Loucy (cell line): ENCODE data around the gene LIN37.

ENCODE experiments used
- H2AFZ ChIP-seq: fragments of 200-600 bp; sonication (generic); 2 replicates; pipeline ENCODE4 v1.6.0; 2016; ENCODE audit warnings: antibody characterized with exemption, mild to moderate bottlenecking, low read length, moderate library complexity
- H3F3A ChIP-seq: fragments of 200-600 bp; 2 replicates; pipeline ENCODE4 v1.6.0; 2016; ENCODE audit warnings: antibody characterized with exemption, low read depth, mild to moderate bottlenecking
- H3K27me3 ChIP-seq: fragments of 200-600 bp; sonication (generic); 2 replicates; pipeline ENCODE4 v1.6.1; 2014; ENCODE audit warnings: low read length, mild to moderate bottlenecking; ENCODE audit not compliant: insufficient read depth, poor library complexity, severe bottlenecking
- H3K36me3 ChIP-seq: fragments of 200-600 bp; sonication (generic); 2 replicates; pipeline ENCODE4 v1.6.1; 2016; ENCODE audit warnings: low read length; ENCODE audit not compliant: insufficient read depth
- H3K4me1 ChIP-seq: fragments of 200-600 bp; sonication (generic); 2 replicates; pipeline ENCODE4 v1.5.1; 2014; ENCODE audit warnings: low read length, mild to moderate bottlenecking; ENCODE audit not compliant: insufficient read depth, poor library complexity, severe bottlenecking
- H3K4me2 ChIP-seq: fragments of 200-600 bp; sonication (generic); 2 replicates; pipeline ENCODE4 v1.6.0; 2014; ENCODE audit warnings: antibody characterized with exemption, low read length, low read depth, mild to moderate bottlenecking; ENCODE audit not compliant: poor library complexity, severe bottlenecking
- H3K4me3 ChIP-seq: fragments of 200-600 bp; sonication (generic); 2 replicates; pipeline ENCODE4 v1.5.1; 2014; ENCODE audit warnings: low read length, mild to moderate bottlenecking, mixed read lengths; ENCODE audit not compliant: poor library complexity, severe bottlenecking
- H3K79me2 ChIP-seq: fragments of 200-600 bp; sonication (generic); 2 replicates; pipeline ENCODE4 v1.6.1; 2014; ENCODE audit warnings: low read length; ENCODE audit not compliant: insufficient read depth
- H3K9ac ChIP-seq: fragments of 200-600 bp; sonication (generic); 2 replicates; pipeline ENCODE4 v1.6.0; 2014; ENCODE audit warnings: mild to moderate bottlenecking, low read depth, low read length, moderate library complexity; ENCODE audit not compliant: poor library complexity, severe bottlenecking
- H3K9me2 ChIP-seq: fragments of 200-600 bp; sonication (generic); replicated peaks from 2 replicates; pipeline ENCODE4 v1.6.1; 2016; ENCODE audit warnings: low read depth, low read length, mixed read lengths
- H3K9me3 ChIP-seq: fragments of 200-600 bp; sonication (generic); 2 replicates; pipeline ENCODE4 v1.6.1; 2014; ENCODE audit warnings: mild to moderate bottlenecking, antibody characterized with exemption, low read length, low read depth; ENCODE audit not compliant: insufficient read depth
- H4K20me1 ChIP-seq: fragments of 200-600 bp; sonication (generic); 2 replicates; pipeline ENCODE4 v1.6.0; 2014; ENCODE audit warnings: antibody characterized with exemption, low read length, mild to moderate bottlenecking; ENCODE audit not compliant: insufficient read depth, poor library complexity, severe bottlenecking
- EZH2phosphoT487 ChIP-seq: fragments of 200-600 bp; IDR thresholded peaks from 2 replicates; pipeline ENCODE4 v1.6.1; 2018; ENCODE audit warnings: antibody characterized with exemption, mild to moderate bottlenecking, moderate library complexity, borderline replicate concordance
- TF ChIP-seq, protein P1 (sequence below): fragments of 200-600 bp; sonication (generic); conservative IDR thresholded peaks from 2 replicates; pipeline ENCODE4 v1.5.1; 2014; ENCODE audit warnings: mild to moderate bottlenecking, antibody characterized with exemption, low read length

Gene LIN37

DNA sequence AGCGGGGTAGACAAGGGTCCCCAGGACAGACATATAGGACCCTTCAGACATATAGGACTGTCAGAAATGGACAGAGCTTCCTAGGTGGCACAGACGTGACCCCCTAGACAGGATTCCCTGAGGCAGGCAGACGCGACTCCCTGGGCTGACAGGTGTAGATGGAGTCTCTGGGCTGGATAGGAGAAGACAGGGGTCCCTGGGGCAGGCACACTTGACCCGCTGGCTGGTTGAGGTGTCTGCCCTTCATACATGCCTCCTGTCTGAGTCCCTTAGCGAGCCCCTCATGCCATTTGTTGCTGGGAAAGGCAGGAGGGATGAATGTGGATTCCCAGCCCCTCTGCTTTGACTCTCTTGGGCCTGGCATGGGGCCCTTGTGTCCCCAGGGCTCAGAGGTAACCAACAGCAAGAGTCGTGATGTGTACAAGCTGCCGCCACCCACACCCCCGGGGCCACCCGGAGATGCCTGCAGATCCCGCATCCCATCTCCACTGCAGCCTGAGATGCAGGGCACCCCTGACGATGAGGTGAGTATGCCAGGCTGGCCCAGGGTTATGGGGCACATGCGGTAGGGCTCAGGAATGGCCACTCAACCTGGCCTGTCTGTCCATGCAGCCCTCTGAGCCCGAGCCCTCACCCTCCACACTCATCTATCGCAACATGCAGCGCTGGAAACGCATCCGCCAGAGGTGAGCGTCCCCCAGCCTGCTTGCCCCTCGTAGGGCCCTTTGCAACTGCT, 5.4 kb downstream of the LIN37 start:
- Histone ChIP-seq H3K4me2 (no peak overlapping the region), H3K27me3 (no peaks in the 10 kb centered on the region), H3K4me3 (no peak overlapping the region), H3K4me1 (peaks cover 15% of the 10 kb centered on the region), H3K9ac (no peak overlapping the region), H3K79me2 (peaks cover 11% of the 10 kb centered on the region; the same call in 1 of the 2 replicates), H2AFZ (no peak overlapping the region), H4K20me1 (no peaks in the 10 kb centered on the region), H3K9me2 (no peaks in the 10 kb centered on the region), H3K9me3 (no peaks in the 10 kb centered on the region), H3K36me3 (no peaks in the 10 kb centered on the region; the same call in 1 of the 2 replicates), H3F3A (no peaks in the 10 kb centered on the region)
- TF ChIP-seq, protein P1, sequence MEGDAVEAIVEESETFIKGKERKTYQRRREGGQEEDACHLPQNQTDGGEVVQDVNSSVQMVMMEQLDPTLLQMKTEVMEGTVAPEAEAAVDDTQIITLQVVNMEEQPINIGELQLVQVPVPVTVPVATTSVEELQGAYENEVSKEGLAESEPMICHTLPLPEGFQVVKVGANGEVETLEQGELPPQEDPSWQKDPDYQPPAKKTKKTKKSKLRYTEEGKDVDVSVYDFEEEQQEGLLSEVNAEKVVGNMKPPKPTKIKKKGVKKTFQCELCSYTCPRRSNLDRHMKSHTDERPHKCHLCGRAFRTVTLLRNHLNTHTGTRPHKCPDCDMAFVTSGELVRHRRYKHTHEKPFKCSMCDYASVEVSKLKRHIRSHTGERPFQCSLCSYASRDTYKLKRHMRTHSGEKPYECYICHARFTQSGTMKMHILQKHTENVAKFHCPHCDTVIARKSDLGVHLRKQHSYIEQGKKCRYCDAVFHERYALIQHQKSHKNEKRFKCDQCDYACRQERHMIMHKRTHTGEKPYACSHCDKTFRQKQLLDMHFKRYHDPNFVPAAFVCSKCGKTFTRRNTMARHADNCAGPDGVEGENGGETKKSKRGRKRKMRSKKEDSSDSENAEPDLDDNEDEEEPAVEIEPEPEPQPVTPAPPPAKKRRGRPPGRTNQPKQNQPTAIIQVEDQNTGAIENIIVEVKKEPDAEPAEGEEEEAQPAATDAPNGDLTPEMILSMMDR: no peak
- no peak for TF ChIP-seq EZH2phosphoT487

DNA sequence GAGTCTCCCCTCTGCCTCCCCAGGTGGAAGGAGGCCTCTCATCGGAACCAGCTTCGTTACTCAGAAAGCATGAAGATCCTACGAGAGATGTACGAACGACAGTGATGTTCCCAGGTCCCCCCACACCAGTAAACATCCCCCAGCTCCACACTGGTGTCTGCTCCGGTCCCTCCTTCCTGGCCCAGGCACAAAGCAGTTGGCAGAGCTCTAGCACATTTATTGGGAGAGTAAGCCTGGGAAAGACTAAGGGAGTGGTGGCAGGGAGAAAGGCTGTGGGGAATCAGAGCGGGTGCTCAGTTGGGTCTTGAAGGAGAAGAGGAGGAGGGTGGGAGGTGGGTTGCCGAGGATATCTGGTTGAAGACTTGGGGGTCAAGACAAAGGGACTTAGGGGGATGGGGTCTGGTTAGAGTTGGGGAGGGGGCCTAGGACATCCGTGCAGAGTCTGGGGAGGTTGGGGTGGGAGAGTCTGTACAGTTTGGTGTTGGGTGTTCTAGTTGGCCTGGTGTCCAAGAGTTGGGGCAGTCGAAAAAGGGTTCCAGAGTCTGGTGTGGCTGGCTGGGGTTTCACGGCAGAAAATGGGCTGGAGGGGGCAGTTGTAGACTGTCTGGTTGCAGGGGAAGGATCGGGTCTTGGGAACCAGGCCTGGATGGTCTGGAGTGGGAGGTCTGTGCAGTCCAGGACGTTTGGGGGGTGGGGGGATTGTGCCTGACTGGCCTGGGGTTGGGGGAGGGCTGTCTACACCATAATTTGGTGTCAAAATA, 6.2 kb downstream of the LIN37 start:
- Histone ChIP-seq H3K4me2 (no peak overlapping the region), H4K20me1 (no peaks in the 10 kb centered on the region)

DNA sequence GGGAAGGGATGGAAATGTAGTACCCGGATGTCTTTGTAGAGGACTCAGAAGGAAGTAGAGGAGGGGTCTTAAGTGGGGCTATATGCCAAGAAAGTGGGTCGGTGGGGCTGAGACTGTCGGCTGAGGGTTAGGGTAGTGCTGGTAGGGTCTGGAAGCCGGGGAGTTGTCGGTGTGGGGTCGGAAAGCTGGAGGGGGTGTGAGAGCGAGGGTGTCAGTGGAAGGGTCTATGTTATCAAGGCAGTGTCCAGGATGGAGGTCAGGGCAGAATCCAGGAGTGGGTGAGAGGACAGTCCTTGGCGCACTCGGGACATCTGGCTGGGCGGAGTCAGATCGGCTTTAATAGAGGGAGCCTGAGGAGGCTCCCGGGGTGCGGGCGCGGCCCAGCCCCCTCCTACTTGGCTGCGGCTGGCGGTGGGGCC, 6.8 kb downstream of the LIN37 start:
- no peak for TF ChIP-seq EZH2phosphoT487
- TF ChIP-seq, protein P1: no peak
- peaks cover 14% of the 10 kb centered on the region; the same call in 1 of the 2 replicates for H3K79me2 ChIP-seq
- no peaks in the 10 kb centered on the region; the same call in 1 of the 2 replicates for H3K36me3 ChIP-seq
- peaks cover 15% of the 10 kb centered on the region for H3K4me1 ChIP-seq
- no peaks in the 10 kb centered on the region for H3F3A ChIP-seq
- no peak overlapping the region for H3K4me2 ChIP-seq
- no peaks in the 10 kb centered on the region for H3K9me2 ChIP-seq
- no peak overlapping the region for H3K4me3 ChIP-seq
- H3K27me3 ChIP-seq: no peaks in the 10 kb centered on the region
- no peak overlapping the region for H2AFZ ChIP-seq
- H3K9me3 ChIP-seq: no peaks in the 10 kb centered on the region
- no peaks in the 10 kb centered on the region for H4K20me1 ChIP-seq
- no peak overlapping the region for H3K9ac ChIP-seq

More for the DNA sequence above, 6.2 kb downstream of the LIN37 start:
- Histone ChIP-seq H3K9me2 (no peaks in the 10 kb centered on the region), H3K79me2 (peaks cover 15% of the 10 kb centered on the region; the same call in 1 of the 2 replicates), H3K4me3 (no peak overlapping the region), H3F3A (no peaks in the 10 kb centered on the region), H3K4me1 (peaks cover 18% of the 10 kb centered on the region), H2AFZ (no peak overlapping the region), H3K27me3 (no peaks in the 10 kb centered on the region), H3K9me3 (no peaks in the 10 kb centered on the region), H3K36me3 (no peaks in the 10 kb centered on the region; the same call in 1 of the 2 replicates), H3K9ac (no peak overlapping the region)
- TF ChIP-seq, protein P1: no peak
- TF ChIP-seq EZH2phosphoT487: no peak
